Measurements from ENCODE around the gene CMTM2. TPM values are rescaled to one million over a fixed set of nuclear protein-coding genes. Genes with fewer than 3 reads are reported as not detected.

Gene CMTM2
- total RNA-seq, 2 experiments from 2014 or later, result 0.19 to 0.91 TPM

- peaks cover 27% of the 10 kb centered on the region for H3K4me1 ChIP-seq (ENCODE audit: insufficient read depth, low read length, poor library complexity, severe bottlenecking)
- H3K9me2 ChIP-seq (ENCODE audit: insufficient read depth, low read length), result no peaks in the 10 kb centered on the region
- no peaks in the 10 kb centered on the region for H3K36me3 ChIP-seq (ENCODE audit: insufficient read depth, low read length)
- DNase-seq (ENCODE audit: low spot score), result no peak
- intact Hi-C loops (cut with micrococcal nuclease; ENCODE audit: unreplicated experiment), result loop anchor here (5.0 kb wide), 1 partner anchor 134 kb away; the partner anchor contains the start of gene DYNC1LI2
- POLR2A ChIA-PET, result interaction anchor here (0.6 to 1.5 kb wide), 4 partner anchors 12 to 210 kb away, joined by 3 to 4 read pairs (median 3); no protein-coding TSS in a partner anchor
- no peaks in the 10 kb centered on the region for H3K9me3 ChIP-seq (ENCODE audit: low read length)
- H2AFZ ChIP-seq (ENCODE audit: low read length), result peak overlapping the region; percentile 77; the same call in 1 of the 2 replicates
- H3K4me2 ChIP-seq (ENCODE audit: low read length), result no peak overlapping the region
- CTCF ChIA-PET (ENCODE audit: unreplicated experiment), result interaction anchor here (1.3 kb wide), 1 partner anchor 11 kb away, joined by 4 read pairs; no protein-coding TSS in a partner anchor
- H3K27ac ChIP-seq (ENCODE audit: low read depth, low read length, poor library complexity, severe bottlenecking), result no peak overlapping the region
- TF ChIP-seq CTCF (conservative IDR thresholded peaks at IDR 0.05; ENCODE audit: low read length) (no peak), EZH2phosphoT487 (IDR thresholded peaks at IDR 0.05; ENCODE audit: borderline replicate concordance, low read depth, low read length) (no peak)
- no peaks in the 10 kb centered on the region for H4K20me1 ChIP-seq (ENCODE audit: insufficient read depth, low read length)
- H3K79me2 ChIP-seq (ENCODE audit: insufficient read depth, low read depth, low read length), result no peaks in the 10 kb centered on the region
- H3K4me3 ChIP-seq (ENCODE audit: low read depth, low read length, poor library complexity, severe bottlenecking), result no peak overlapping the region
- BruUV-seq (replicated peaks), result no TSS peak
Measured at GRCh38 chr16:66618588-66619375, 39.5 kb downstream of the CMTM2 start.

GRCh38 chr16:66619534-66620428 lies 40.5 kb downstream of the CMTM2 start:
- peak overlapping the region; percentile 77 for H2AFZ ChIP-seq (ENCODE audit: low read length)
- POLR2A ChIA-PET, result interaction anchor here (0.6 to 1.4 kb wide), 3 partner anchors 10 to 298 kb away, joined by 3 to 5 read pairs (median 4); no protein-coding TSS in a partner anchor

More at GRCh38 chr16:66619534-66620428, 40.5 kb downstream of the CMTM2 start:
- H3K79me2 ChIP-seq (ENCODE audit: insufficient read depth, low read depth, low read length), result no peaks in the 10 kb centered on the region
- H3K9me3 ChIP-seq (ENCODE audit: low read length), result no peaks in the 10 kb centered on the region
- intact Hi-C loops (cut with micrococcal nuclease; ENCODE audit: unreplicated experiment), result loop anchor here (5.0 kb wide), 1 partner anchor 133 kb away; the partner anchor contains the start of gene DYNC1LI2
- BruUV-seq (replicated peaks), result no TSS peak
- no peaks in the 10 kb centered on the region for H3K36me3 ChIP-seq (ENCODE audit: insufficient read depth, low read length)
- no peak overlapping the region for H3K4me3 ChIP-seq (ENCODE audit: low read depth, low read length, poor library complexity, severe bottlenecking)
- H4K20me1 ChIP-seq (ENCODE audit: insufficient read depth, low read length), result no peaks in the 10 kb centered on the region
- CTCF ChIA-PET (ENCODE audit: unreplicated experiment), result interaction anchor here (0.5 kb wide), 1 partner anchor 118 kb away, joined by 4 read pairs; no protein-coding TSS in a partner anchor
- H3K4me1 ChIP-seq (ENCODE audit: insufficient read depth, low read length, poor library complexity, severe bottlenecking), result peaks cover 27% of the 10 kb centered on the region
- peak overlapping the region; percentile 37 for H3K4me2 ChIP-seq (ENCODE audit: low read length)
- no peaks in the 10 kb centered on the region for H3K9me2 ChIP-seq (ENCODE audit: insufficient read depth, low read length)
- no peak overlapping the region for H3K27ac ChIP-seq (ENCODE audit: low read depth, low read length, poor library complexity, severe bottlenecking)
- no peak for TF ChIP-seq CTCF (conservative IDR thresholded peaks at IDR 0.05; ENCODE audit: low read length)
- no peak for TF ChIP-seq EZH2phosphoT487 (IDR thresholded peaks at IDR 0.05; ENCODE audit: borderline replicate concordance, low read depth, low read length)
- peak; percentile 39 for DNase-seq (ENCODE audit: low spot score)
